Measurements from ENCODE around the gene C17orf75. TPM values are rescaled to one million over a fixed set of nuclear protein-coding genes. Genes with fewer than 3 reads are reported as not detected.

C17orf75 gene
- total and polyA plus RNA-seq, 2 experiments from 2014 or later, result 35.9 to 43.3 TPM

DNA sequence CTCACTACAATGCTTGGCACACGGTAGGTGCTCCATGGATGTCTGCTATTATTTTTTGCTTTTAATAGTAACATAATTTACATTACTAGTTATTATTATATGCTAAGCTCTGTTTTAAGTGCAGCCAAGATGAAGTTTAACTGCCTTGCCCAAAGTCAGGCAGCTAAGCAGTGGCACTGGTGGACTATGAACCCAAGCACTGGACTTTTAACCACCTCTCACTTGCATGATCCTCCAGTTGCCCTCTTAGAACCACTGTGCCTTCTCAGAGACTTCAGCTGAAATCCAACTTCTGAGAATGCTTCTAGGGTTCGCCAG lies 6.5 kb upstream of the C17orf75 start (continued):
- no peak for TF ChIP-seq ZNF462 (CRISPR knock-in tag; IDR thresholded peaks at IDR 0.05)
- no peak for TF ChIP-seq ZNF331 (CRISPR knock-in tag; IDR thresholded peaks at IDR 0.05; ENCODE audit: low read depth)

GRCh38 chr17:32345951-32346600 lies 4.1 kb upstream of the C17orf75 start:
- Histone ChIP-seq H2AFZ (no peak overlapping the region), H3K36me3 (ENCODE audit: insufficient read depth) (no peaks in the 10 kb centered on the region)
- H3K4me3 Mint-ChIP-seq, result no peak overlapping the region
- no peak for TF ChIP-seq CREB1 (CRISPR knock-in tag; IDR thresholded peaks at IDR 0.05; ENCODE audit: low read depth)
- TF ChIP-seq EZH2phosphoT487 (IDR thresholded peaks at IDR 0.05; ENCODE audit: unreplicated experiment), result no peak
- TF ChIP-seq EZH2 (IDR thresholded peaks at IDR 0.05; ENCODE audit: low read depth, unreplicated experiment), result no peak
- no peak for TF ChIP-seq NANOG (IDR thresholded peaks at IDR 0.05; ENCODE audit: borderline replicate concordance)
- no peak for TF ChIP-seq POLR2AphosphoS5 (IDR thresholded peaks at IDR 0.05; ENCODE audit: low read depth)
- no peak for TF ChIP-seq JUNB (IDR thresholded peaks at IDR 0.05; ENCODE audit: unreplicated experiment)
- TF ChIP-seq ZNF462 (CRISPR knock-in tag; IDR thresholded peaks at IDR 0.05), result no peak
- no peak for TF ChIP-seq ZNF331 (CRISPR knock-in tag; IDR thresholded peaks at IDR 0.05; ENCODE audit: low read depth)
- no peak for TF ChIP-seq STAT1 (IDR thresholded peaks at IDR 0.05; ENCODE audit: unreplicated experiment)

More at GRCh38 chr17:32345951-32346600, 4.1 kb upstream of the C17orf75 start:
- Histone ChIP-seq H3K4me2 (no peak overlapping the region), H3K79me2 (replicated peaks; ENCODE audit: insufficient read depth) (peaks cover 17% of the 10 kb centered on the region), H3K4me1 (ENCODE audit: insufficient read depth) (peaks cover 3% of the 10 kb centered on the region), H3K4me3 (no peak overlapping the region), H3F3A (replicated peaks; ENCODE audit: low read depth) (peaks cover 11% of the 10 kb centered on the region), H3K9me2 (ENCODE audit: insufficient read depth) (no peaks in the 10 kb centered on the region), H4K20me1 (replicated peaks; ENCODE audit: insufficient read depth) (peaks cover 3% of the 10 kb centered on the region), H3K27me3 (ENCODE audit: insufficient read depth) (no peaks in the 10 kb centered on the region), H3K27ac (ENCODE audit: low read depth) (no peak overlapping the region)
- DNase-seq (ENCODE audit: low spot score), result no peak
- H3K27me3 Mint-ChIP-seq (ENCODE audit: insufficient read depth, low read depth, poor library complexity), result peaks cover 16% of the 10 kb centered on the region
- no peaks in the 10 kb centered on the region for H3K9me3 Mint-ChIP-seq
- H3K36me3 Mint-ChIP-seq (ENCODE audit: low read depth), result peaks cover 12% of the 10 kb centered on the region
- no peak for ATAC-seq
- H3K4me1 Mint-ChIP-seq, result peaks cover 5% of the 10 kb centered on the region
- H3K27ac Mint-ChIP-seq, result no peak overlapping the region
